DMS79 treated with DMSO at 0.1 percent for 48 hours (cell line): ENCODE data around the gene UNKL.

Experiments
- DNase-seq: peaks from one replicate; lab custom pipeline; 2025; lab: John Stamatoyannopoulos, UW

The UNKL gene

DNA sequence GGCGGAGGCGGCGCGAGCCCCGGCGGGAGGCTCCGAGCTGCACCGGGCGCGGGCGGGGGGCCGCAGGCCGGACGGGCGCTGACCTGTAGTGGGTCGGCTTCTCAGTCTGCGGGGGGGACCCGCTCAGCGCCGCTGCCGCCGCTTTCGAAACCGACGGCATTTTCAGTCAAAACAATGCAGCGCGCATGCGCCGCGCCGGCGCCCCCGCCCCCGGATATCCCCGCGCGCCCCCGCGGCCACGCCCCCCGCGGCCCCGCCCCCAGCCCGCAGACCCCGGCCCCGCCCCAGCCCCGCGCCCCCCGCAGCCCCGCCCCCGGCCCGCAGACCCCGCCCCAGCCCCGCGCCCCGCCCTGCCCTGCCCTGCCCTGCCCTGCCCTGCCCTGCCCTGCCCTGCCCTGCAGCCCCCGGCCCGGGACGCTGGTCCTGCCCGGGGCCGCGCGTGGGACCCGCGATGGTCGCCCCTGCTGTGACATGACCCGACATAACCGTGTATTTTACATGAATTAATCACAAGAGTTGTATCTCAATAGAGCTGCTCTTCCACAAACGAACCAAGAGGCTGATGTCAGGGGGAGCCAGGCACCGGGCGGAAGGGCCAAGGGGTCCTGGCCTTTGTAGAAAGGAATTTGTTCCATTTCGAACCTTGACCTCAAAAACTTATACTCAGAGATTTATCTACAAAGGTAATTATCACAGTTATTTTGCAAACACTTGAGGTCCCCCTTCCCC lies at the start of gene UNKL:
Gene UNKL (minus strand): TSS at position 173 of the 729 bp plus-strand sequence. CDS start 13 bp downstream, at position 160.
- DNase-seq, result peak; percentile 17

DNA sequence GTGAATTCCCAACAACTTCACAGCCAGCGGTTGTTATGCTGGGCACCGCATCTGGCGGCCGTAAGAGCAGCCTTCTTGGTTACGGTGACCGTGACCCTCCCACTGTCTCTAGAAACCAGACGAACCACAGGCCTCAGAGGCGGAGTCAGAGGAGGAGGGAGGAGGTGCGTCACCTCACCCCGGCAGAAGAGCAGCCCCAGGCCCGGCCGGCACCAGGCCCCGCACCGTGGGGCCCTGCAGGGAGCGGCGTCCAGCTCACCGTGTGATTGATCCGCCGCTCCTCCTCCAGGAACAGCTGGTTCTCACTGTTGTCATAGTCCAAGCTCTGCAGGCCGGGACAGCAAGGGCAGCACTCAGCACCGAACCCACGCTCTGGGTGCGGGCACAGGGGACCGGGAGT lies 46.6 kb upstream of the UNKL start:
- DNase-seq, result no peak

- DNase-seq, result no peak
Measured at GRCh38 chr16:1460602-1461138, 46.2 kb upstream of the UNKL start.

DNA sequence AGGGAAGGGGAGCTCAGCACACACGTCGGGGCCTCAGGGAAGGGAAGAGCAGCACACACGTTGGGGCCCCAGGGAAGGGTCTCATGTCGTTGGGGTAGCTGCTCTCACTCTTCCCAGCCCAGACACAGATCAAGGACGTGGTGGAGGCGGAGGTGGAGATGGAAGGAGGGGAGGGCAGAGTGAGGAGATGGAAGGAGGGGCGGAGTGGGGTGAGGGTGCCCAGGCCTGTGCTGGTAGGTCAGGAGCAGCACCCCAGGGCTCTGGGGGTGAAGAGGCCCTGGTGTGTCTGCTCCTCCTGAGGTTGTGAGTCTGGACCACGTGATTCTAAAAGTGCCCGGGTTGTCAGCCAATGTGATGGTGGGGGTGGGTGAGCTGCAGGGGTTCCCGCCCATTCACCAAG lies 45.5 kb upstream of the UNKL start:
- no peak for DNase-seq

GRCh38 chr16:1458977-1459341 lies 44.5 kb upstream of the UNKL start:
- DNase-seq, result no peak

DNA sequence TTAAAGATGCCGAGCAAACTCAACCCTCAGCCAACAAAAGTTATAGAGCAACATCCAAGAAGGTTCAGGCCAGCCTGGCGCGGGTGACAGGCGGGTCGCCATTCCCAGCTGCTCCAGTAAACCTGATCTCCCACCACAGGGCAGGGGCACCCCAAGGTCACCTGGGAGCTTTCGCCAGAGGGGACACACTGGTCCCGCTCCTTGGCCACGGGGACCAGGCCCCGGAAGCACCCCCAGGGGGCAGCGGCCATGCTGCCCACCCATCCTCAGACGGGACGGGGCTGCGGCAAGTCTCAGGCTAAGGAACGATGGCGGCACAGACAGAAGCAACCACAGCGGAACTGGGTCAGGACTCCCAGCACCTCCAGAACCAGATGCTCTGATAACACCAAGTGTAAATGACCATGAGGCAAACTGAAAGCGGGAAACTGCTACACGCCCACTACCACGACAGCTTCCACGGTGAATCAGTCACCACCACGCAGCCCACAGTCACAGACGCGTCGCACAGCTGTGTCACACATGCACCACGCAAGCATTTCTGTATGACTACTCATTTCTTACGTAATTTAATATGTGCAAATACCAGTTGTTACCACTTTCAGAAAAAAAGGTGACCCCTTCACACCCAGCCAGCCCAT lies 44.0 kb upstream of the UNKL start:
- no peak for DNase-seq

DNA sequence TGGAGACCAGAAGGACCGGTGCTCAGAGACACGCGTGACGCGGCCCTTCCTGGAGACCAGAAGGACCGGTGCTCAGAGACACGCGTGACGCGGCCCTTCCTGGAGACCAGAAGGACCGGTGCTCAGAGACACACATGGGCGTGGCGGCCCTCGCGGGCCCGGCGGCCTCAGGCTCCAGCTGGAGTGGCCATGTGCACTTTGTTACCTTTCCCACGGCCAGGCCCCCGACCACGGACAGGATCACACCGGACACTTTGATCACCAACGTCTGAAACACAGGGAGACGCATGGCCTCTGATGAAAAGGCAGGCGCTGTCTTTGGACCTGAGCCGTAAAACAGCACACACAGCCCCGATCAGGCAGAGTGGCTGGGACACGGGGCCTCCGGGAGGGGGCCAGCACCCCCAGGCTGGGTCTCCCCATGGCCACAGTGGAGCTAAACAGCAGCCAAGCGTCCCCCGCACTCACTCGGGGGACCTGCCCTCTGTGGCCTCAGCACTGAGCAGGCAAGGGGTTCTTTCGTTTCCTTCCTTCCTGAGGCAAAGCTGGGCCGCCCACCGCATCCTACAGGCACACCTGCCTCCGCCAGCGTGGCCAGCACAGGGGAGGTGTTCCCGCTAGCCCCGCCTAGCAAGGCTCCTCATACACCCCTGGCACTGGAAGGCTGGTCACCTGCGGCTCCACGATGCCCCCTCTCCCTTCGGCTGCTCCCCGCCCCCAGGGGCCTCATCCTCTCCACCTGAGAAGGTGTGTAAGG lies 43.2 kb upstream of the UNKL start:
- no peak for DNase-seq

- no peak for DNase-seq
Measured at GRCh38 chr16:1456951-1457350, 42.4 kb upstream of the UNKL start.

DNA sequence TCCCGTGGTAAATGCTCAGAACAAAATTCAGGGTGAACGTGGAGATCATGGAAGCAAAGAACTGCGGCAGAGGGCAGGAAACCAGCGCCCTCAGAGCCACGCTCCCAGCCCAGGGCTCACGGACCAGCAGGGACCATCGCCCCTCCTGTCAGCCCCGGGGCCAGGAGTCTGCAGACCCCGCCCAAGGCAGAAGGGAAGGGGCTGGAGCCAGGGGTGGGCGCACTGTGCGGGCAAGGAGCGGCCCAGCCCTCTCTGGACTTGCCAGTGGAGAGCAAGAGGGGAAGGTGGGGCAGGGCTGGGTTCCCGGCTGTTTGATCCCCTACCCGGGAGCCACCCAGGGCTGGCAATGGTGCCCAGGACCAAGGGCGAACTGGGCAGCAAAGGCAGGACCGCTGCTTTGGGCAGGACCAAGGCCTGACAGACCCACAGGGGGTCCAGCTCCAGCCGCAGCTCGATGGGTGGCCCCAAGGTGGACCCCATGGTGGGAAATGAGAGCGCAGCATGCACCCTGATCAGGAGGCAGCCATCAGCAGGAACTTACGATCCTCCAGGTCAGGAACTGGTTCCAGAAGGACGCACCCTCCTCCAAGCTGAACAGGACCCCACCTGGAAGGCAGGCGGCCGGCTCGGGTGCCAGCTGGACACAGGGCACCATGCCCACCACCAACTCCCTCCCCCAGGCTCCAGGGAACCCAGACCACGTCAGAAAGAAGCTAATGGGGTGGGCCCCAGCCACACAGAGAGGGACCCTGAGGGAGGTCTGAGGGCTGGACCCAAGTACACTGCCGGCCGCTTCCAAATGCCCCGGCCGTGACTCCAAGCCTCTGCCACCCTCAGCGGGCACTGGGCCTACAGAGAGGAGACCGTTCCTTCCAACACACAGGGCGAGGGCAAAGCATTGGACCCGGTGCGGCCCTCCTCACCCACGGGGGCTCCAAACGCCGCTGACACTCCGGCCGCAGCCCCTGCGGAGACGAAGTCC lies 41.0 kb upstream of the UNKL start:
- no peak for DNase-seq

DNA sequence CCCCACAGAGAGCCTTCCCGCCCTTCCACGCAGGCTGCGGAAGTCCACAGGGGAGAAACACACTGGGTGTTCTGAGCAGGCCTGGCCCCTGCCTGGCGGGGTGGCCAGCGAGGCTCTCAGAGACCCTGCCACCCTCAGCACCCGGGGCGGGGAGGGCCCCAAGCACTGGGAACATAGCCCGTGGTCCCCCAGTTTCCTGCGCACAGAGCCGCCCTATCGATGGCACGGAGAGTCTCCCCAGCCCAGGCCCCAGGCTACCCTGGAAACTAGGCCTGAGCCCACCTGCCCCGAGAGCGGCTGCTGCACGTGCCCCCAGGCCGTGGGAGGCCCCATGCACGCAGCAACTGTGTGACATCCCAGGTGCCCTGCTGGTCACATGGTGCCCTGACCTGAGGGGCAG lies 40.1 kb upstream of the UNKL start:
- no peak for DNase-seq

- DNase-seq, result no peak
Measured at GRCh38 chr16:1453316-1453715, 38.8 kb upstream of the UNKL start.

GRCh38 chr16:1452530-1452929 lies 38.0 kb upstream of the UNKL start:
- no peak for DNase-seq

DNA sequence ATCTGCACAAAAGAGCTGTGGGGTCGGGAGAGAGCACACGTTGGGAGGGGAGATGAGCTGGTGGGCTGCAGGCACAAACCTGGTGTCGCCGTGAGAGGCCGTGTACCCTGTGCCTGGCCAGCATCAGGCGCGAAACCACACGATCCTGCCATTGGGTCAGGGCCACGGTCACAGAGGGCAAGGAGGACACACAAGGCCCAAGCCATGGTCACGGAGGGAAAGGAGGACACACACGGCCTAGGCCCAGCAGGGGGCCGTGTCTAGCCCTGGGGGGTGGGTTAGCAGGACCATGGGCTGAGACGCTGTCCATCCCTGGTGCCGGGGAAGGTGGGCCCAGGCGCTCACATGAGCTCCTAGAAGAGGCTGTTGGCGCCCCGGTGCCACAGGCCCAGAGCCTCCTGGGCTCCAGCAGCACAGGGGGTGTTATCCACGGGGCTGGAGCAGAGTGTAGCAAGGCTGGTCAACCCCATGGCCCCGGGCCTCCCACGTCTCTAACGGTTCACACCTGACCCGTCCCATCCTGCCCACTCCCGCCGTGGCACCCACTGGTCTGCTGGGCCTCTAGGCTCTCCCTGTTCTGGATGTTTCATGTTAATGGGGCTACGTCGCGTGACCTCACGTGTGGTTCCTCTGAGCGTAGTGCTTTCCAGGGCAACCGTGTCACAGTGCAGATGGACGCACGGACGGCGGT lies 37.3 kb upstream of the UNKL start:
- DNase-seq, result no peak

DNA sequence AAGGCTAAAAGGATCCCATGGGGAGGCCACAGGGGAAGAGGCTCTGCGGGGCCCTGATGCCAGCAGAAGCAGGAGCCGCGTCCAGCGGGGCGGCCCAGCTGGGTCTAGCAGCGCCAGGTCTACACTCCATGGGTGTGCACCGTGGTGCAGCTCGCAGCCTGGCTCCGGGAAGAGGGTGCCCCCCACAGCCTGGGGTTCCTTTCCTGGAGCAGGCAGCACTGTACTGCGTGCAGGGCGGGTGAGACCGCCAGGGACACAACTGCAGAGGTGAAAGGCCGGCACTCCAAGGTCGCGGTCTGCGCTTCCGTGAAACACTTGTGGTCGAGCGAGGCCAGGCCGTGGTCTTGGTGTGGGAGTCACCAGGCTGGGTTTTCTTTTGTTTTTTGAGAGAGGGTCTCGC lies 36.3 kb upstream of the UNKL start:
- DNase-seq, result no peak

GRCh38 chr16:1450218-1450617 lies 35.7 kb upstream of the UNKL start:
- no peak for DNase-seq

- DNase-seq, result no peak
Measured at GRCh38 chr16:1449201-1449788, 34.8 kb upstream of the UNKL start.

DNA sequence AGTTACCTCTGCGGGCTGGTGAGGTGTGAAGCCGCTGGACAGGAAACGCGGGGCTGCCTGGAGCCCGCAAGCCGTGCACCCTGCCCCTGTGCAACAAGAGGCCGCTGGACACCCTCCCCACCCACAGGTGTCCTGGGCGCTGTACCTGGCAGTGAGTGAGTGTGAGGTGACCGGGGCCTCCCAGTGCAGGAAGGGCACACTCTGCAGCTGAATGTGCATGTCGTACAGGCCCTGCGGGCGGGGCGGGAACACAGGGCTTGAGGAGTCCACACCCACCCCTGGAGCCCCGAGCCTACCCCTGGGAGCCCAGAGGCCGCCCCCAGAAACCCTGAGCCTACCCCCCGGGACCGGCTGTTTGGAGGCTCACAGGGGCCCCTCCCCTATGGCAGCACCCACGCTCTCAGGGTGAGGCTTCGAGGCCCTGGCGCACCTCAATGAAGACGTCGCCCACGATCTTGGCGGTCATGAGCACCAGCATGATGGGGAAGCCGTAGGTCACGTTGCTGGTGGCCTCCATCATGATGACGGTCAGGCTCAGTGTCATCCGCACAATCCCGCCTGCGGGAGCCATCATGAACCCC lies 34.1 kb upstream of the UNKL start:
- no peak for DNase-seq

GRCh38 chr16:1447965-1448364 lies 33.5 kb upstream of the UNKL start:
- DNase-seq, result no peak

DNA sequence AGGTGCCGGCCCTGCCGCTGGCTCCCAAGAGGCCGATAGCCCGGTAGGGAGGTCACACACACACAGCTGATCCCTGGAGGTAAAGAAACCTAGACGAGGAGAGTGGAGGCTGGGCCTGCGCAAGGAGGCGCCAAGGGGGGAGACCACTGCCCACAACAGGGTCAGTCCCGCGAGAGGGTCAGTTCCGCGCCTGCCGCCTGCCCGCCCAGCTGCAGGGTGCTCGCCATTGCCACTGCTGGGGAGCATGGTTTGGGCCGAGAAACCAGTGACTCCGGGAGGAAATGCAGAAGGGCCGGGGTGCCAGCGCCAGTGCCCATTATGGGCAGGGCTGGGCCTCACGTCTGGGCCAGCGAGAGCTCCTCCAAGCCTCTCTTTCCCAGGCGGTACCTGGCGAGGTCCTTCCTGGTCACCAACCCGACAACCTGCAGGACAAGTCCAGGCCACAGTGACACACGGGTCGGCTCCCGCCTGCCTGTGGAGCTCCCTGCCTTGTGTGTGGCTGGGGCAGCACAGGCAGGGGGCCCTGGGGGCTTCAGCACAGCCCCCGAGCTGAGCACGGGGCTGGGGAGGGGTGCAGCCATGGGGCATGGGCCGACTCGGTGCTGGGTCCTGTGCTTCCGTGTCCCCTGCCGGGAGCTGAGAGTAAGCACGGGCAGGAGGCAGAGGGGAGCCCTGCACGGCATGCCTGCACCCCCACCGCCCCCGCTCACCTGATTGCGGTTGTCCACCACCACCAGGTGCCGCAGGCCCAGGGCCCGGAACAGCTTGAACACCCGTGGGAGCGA lies 32.0 kb upstream of the UNKL start:
- no peak for DNase-seq
